ENCODE data around the gene DHX32.

The DHX32 gene

DNA sequence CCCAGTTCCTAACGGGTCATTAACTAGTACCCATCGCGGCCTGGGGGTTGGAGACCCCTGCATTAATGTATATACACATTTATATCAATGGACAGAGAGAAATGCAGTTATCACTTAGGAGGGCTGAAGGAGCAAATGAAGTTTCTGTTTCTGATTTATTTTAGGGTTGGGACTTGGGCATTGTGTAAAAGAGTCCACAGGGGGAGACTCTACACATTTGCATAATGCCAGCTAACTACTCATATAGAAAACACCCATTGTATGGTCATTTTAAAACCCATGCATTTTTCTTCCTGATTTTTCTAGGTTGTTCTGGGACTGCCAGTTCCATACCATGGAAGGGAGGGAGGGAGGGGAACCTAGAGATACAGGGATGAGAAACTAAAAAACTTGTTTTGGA lies 34.2 kb downstream of the DHX32 start:
- DNase-seq = no peak
- Mint-ChIP-seq H3K4me3 (no peak overlapping the region), H3K4me1 (no peaks in the 10 kb centered on the region), H3K36me3 (peaks cover 14% of the 10 kb centered on the region), H3K9me3 (no peaks in the 10 kb centered on the region), H3K27ac (no peak overlapping the region), H3K27me3 (no peaks in the 10 kb centered on the region)
- CTCF ChIA-PET = no interaction called here

GRCh38 chr10:125845617-125846016 lies 35.5 kb downstream of the DHX32 start:
- CTCF ChIA-PET = no interaction called here
- no peak overlapping the region for H3K27ac Mint-ChIP-seq

DNA sequence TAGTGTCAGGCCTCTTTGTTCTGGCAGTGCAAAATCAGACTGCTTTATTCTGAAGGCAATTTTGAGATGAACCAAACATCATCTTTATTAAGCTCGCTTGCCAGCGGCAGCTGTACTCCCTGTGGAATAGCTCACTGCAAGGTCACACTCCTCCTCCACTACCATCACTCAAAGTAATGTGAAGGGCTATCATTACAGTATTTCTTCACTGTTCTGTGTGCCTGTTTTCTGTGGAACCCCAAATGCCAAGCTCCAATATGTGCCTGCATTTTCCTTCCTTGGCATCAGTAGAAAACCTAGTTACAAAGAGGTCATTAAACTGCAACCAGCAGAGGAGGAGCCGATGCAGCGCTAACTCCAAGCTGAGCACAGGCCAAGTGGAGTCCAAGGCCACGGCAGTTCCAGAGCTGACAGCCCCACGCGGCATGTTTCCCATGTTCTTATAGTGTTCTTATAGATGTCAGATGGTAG lies 36.3 kb downstream of the DHX32 start:
- Mint-ChIP-seq H3K9me3 (no peaks in the 10 kb centered on the region), H3K36me3 (peaks cover 13% of the 10 kb centered on the region), H3K4me1 (no peaks in the 10 kb centered on the region), H3K27ac (no peak overlapping the region), H3K27me3 (no peaks in the 10 kb centered on the region), H3K4me3 (no peak overlapping the region)
- CTCF ChIA-PET = no interaction called here
- no peak for DNase-seq

More at GRCh38 chr10:125845617-125846016, 35.5 kb downstream of the DHX32 start:
- Mint-ChIP-seq H3K36me3 (peaks cover 13% of the 10 kb centered on the region), H3K27me3 (no peaks in the 10 kb centered on the region), H3K4me1 (no peaks in the 10 kb centered on the region), H3K4me3 (no peak overlapping the region), H3K9me3 (no peaks in the 10 kb centered on the region)
- no peak for DNase-seq

- DNase-seq = no peak
- Mint-ChIP-seq H3K36me3 (peaks cover 12% of the 10 kb centered on the region), H3K4me1 (no peaks in the 10 kb centered on the region), H3K4me3 (no peak overlapping the region), H3K27me3 (no peaks in the 10 kb centered on the region), H3K9me3 (no peaks in the 10 kb centered on the region), H3K27ac (no peak overlapping the region)
- CTCF ChIA-PET = no interaction called here
Observed at GRCh38 chr10:125843603-125844329, 37.3 kb downstream of the DHX32 start.

- Mint-ChIP-seq H3K27me3 (no peaks in the 10 kb centered on the region), H3K4me1 (no peaks in the 10 kb centered on the region), H3K4me3 (no peak overlapping the region), H3K9me3 (no peaks in the 10 kb centered on the region), H3K36me3 (peaks cover 24% of the 10 kb centered on the region), H3K27ac (no peak overlapping the region)
- CTCF ChIA-PET = interaction anchor here (0.6 to 0.7 kb wide), 2 partner anchors 14 to 390 kb away, joined by 3 to 4 read pairs; no protein-coding TSS in a partner anchor
- DNase-seq = no peak
Observed at GRCh38 chr10:125840955-125841354, 40.1 kb downstream of the DHX32 start.

- Mint-ChIP-seq H3K4me1 (no peaks in the 10 kb centered on the region), H3K36me3 (peaks cover 29% of the 10 kb centered on the region), H3K9me3 (no peaks in the 10 kb centered on the region), H3K27me3 (no peaks in the 10 kb centered on the region), H3K4me3 (no peak overlapping the region), H3K27ac (no peak overlapping the region)
- CTCF ChIA-PET = interaction anchor here (0.6 to 0.7 kb wide), 2 partner anchors 14 to 390 kb away, joined by 3 to 4 read pairs; no protein-coding TSS in a partner anchor
- DNase-seq = no peak
Observed at GRCh38 chr10:125840406-125840805, 40.7 kb downstream of the DHX32 start.

GRCh38 chr10:125838802-125839575 lies 42.1 kb downstream of the DHX32 start:
- H3K4me3 Mint-ChIP-seq = no peak overlapping the region
- H3K4me1 Mint-ChIP-seq = no peaks in the 10 kb centered on the region
- CTCF ChIA-PET = no interaction called here
- peaks cover 33% of the 10 kb centered on the region for H3K36me3 Mint-ChIP-seq
- no peaks in the 10 kb centered on the region for H3K9me3 Mint-ChIP-seq
- H3K27me3 Mint-ChIP-seq = no peaks in the 10 kb centered on the region
- no peak for DNase-seq
- no peak overlapping the region for H3K27ac Mint-ChIP-seq

DNA sequence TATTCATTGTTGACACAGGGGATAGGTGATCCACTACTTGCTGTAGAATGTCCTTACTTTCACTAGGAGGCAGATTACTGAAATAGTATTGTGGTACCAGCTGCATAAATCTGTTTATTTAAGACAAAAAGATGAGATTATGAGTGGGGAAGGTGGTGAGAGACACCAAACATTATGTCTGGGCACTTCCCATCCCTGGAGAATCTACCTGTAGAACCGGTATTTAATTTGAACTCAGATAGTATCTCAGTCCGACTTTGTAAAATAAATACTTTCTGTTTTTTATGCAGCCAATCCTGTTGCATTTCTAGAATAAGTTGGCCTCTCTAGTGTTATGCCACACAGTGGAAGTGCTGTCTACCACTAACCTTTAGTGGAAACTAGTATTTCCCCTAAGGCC lies 44.3 kb downstream of the DHX32 start:
- no peak overlapping the region for H3K27ac Mint-ChIP-seq
- H3K4me3 Mint-ChIP-seq = no peak overlapping the region
- H3K36me3 Mint-ChIP-seq = peaks cover 37% of the 10 kb centered on the region
- DNase-seq = no peak
- H3K9me3 Mint-ChIP-seq = no peaks in the 10 kb centered on the region
- H3K27me3 Mint-ChIP-seq = no peaks in the 10 kb centered on the region
- no peaks in the 10 kb centered on the region for H3K4me1 Mint-ChIP-seq
- CTCF ChIA-PET = no interaction called here

DNA sequence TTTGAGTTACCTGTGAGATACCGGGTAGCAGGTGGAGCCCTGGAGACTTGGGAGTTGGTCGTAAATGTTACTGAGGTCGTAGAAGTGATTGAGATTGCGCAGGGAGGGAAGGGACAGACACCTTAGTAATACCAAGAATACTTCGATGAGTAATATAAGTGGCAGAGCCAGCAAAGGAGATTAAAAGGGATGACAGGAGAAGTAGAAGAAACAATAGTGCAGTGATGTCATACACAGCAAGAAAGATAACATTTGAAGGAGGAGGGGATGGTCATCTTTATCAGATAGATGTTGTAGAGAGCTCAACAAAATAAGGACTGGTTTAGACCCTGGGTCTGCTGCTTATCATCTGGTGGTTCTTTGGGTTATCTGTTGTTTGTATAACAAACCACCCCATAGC lies 52.8 kb downstream of the DHX32 start:
- Mint-ChIP-seq H3K4me1 (peaks cover 14% of the 10 kb centered on the region), H3K27ac (no peak overlapping the region)

GRCh38 chr10:125827133-125827532 lies 54.0 kb downstream of the DHX32 start:
- no peaks in the 10 kb centered on the region for H3K27me3 Mint-ChIP-seq
- H3K4me1 Mint-ChIP-seq = peaks cover 14% of the 10 kb centered on the region
- CTCF ChIA-PET = interaction anchor here (0.9 kb wide), 1 partner anchor 13 kb away, joined by 4 read pairs; no protein-coding TSS in a partner anchor
- peaks cover 35% of the 10 kb centered on the region for H3K36me3 Mint-ChIP-seq
- no peak overlapping the region for H3K4me3 Mint-ChIP-seq
- DNase-seq = no peak
- H3K9me3 Mint-ChIP-seq = no peaks in the 10 kb centered on the region
- H3K27ac Mint-ChIP-seq = no peak overlapping the region

More for the DNA sequence above, 52.8 kb downstream of the DHX32 start:
- CTCF ChIA-PET = no interaction called here
- DNase-seq = no peak
- H3K9me3 Mint-ChIP-seq = no peaks in the 10 kb centered on the region
- H3K4me3 Mint-ChIP-seq = no peak overlapping the region
- H3K27me3 Mint-ChIP-seq = no peaks in the 10 kb centered on the region
- peaks cover 38% of the 10 kb centered on the region for H3K36me3 Mint-ChIP-seq

GRCh38 chr10:125824736-125825135 lies 56.4 kb downstream of the DHX32 start:
- Mint-ChIP-seq H3K27ac (no peak overlapping the region), H3K9me3 (no peaks in the 10 kb centered on the region), H3K4me3 (no peak overlapping the region), H3K4me1 (peaks cover 30% of the 10 kb centered on the region), H3K27me3 (no peaks in the 10 kb centered on the region), H3K36me3 (peaks cover 25% of the 10 kb centered on the region)
- DNase-seq = no peak
- CTCF ChIA-PET = no interaction called here

- Mint-ChIP-seq H3K27me3 (no peaks in the 10 kb centered on the region), H3K27ac (no peak overlapping the region), H3K4me1 (peaks cover 30% of the 10 kb centered on the region), H3K9me3 (no peaks in the 10 kb centered on the region), H3K4me3 (no peak overlapping the region), H3K36me3 (peaks cover 17% of the 10 kb centered on the region)
- peak; percentile 34 for DNase-seq
- CTCF ChIA-PET = no interaction called here
Observed at GRCh38 chr10:125823663-125824251, 57.3 kb downstream of the DHX32 start.

DNA sequence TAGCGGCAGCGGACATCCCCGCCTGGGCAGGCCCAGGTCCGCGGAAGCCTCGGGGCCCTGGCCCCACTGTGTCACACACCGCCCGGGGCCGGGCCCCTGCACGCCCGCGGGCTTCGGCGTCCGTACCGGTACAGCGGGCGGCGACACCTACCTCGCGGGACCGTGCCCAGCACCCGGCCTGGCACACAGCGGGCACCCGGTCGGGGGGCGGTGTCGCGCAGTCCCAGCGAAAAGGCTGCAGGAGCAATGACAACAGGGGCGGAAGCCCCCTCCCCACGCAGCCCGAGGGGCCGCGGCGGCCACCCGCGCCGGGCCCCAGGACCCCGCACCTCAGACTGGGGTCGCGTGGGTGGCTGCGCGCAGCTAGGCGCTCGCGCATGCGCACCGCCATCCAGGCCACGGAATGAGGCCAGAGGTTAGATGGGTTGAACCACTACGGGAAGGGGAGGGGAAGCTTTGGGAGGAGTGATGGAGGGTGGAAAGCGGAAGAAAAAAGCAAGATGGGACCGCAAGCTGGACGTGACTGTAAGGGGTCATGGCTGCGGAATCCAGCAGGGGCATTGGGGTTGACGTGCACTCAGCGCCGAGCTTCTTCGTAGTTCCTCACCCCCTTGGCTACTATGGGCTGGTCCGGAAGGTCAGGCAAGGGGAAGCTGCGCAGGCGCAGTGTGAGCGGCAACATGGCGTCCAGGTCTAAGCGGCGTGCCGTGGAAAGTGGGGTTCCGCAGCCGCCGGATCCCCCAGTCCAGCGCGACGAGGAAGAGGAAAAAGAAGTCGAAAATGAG lies 58.0 kb downstream of the DHX32 start, which contains the start of the genes BCCIP and UROS:
Gene BCCIP, plus strand, starts transcription at position 669 of the 785 bp plus-strand sequence. Its CDS starts 12 bp downstream, at position 681.
Gene UROS, minus strand, starts transcription at position 381 of the 785 bp plus-strand sequence. CDS start 6,759 bp downstream, outside the sequence.
- Mint-ChIP-seq H3K9me3 (no peaks in the 10 kb centered on the region), H3K4me1 (peaks cover 30% of the 10 kb centered on the region), H3K4me3 (peak within 1 kb of the TSS; percentile 74), H3K27ac (peak within 1 kb of the TSS; percentile 38), H3K27me3 (no peaks in the 10 kb centered on the region), H3K36me3 (peaks cover 11% of the 10 kb centered on the region)
- DNase-seq = peak; percentile 93
- CTCF ChIA-PET = interaction anchor here (0.5 to 0.6 kb wide), 2 partner anchors 47 to 75 kb away, joined by 3 to 4 read pairs; no protein-coding TSS in a partner anchor

Measured in activated naive CD4-positive, alpha-beta T cell treated with anti-CD3 and anti-CD28 coated beads, Interleukin-2, amount 10 ng/mL, durations not matched to agents 7 days and 5 days (primary cell).